Hepatocyte (in vitro differentiated cells): ENCODE measurements around the gene SEMA4B.

ENCODE experiments used
- EZH2phosphoT487 ChIP-seq: fragments of 200-600 bp; sonication (generic); IDR thresholded peaks from one replicate; pipeline ENCODE4 v1.6.1; 2018; ENCODE audit warnings: antibody characterized with exemption, mild to moderate bottlenecking, low read depth, moderate library complexity; ENCODE audit not compliant: unreplicated experiment, severe bottlenecking
- TF ChIP-seq, protein P1 (sequence below): fragments of 200-600 bp; sonication (generic); IDR thresholded peaks from 2 replicates; pipeline ENCODE4 v1.5.1; 2016; ENCODE audit warnings: antibody characterized with exemption, mild to moderate bottlenecking; ENCODE audit not compliant: poor library complexity

DNA sequence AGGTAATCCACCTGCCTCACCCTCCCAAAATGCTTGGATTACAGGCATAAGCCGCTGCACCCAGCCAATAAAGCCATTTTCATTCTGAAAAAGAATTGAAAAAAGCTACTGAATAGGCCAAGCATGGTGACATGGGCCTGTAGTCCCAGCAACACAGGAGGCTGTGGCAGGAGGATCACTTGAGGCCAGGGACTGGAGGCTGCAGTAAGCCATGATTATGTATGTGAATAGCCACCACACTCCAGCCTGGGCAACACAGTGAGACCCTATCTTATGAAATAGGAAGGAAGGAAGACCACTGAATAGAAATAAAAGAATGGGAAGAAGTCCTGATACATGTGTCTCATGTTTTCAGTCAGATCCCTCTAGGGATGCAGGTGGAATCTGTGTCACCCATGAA, 36.0 kb upstream of the SEMA4B start:
- TF ChIP-seq, protein P1, sequence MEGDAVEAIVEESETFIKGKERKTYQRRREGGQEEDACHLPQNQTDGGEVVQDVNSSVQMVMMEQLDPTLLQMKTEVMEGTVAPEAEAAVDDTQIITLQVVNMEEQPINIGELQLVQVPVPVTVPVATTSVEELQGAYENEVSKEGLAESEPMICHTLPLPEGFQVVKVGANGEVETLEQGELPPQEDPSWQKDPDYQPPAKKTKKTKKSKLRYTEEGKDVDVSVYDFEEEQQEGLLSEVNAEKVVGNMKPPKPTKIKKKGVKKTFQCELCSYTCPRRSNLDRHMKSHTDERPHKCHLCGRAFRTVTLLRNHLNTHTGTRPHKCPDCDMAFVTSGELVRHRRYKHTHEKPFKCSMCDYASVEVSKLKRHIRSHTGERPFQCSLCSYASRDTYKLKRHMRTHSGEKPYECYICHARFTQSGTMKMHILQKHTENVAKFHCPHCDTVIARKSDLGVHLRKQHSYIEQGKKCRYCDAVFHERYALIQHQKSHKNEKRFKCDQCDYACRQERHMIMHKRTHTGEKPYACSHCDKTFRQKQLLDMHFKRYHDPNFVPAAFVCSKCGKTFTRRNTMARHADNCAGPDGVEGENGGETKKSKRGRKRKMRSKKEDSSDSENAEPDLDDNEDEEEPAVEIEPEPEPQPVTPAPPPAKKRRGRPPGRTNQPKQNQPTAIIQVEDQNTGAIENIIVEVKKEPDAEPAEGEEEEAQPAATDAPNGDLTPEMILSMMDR = no peak
- TF ChIP-seq EZH2phosphoT487 = no peak
